ENCODE measurements around the gene MACROD2.

GRCh38 chr20:14622796-14623195, 627.5 kb downstream of the MACROD2 start:
- TF ChIP-seq CTCF (IDR thresholded peaks at IDR 0.05) (no peak), POLR2A (IDR thresholded peaks at IDR 0.05) (no peak)
